GM20431 (cell line): ENCODE data around the gene TPRN.

ENCODE experiments used
- in situ Hi-C: fragments of 300-500 bp; cut with MseI, MboI; formaldehyde crosslinking; loops from one replicate; pipeline ENCODE4 v1.15.0; 2020; ENCODE audit warnings: low sequenced_read_pairs; ENCODE audit not compliant: unreplicated experiment

Gene TPRN

DNA sequence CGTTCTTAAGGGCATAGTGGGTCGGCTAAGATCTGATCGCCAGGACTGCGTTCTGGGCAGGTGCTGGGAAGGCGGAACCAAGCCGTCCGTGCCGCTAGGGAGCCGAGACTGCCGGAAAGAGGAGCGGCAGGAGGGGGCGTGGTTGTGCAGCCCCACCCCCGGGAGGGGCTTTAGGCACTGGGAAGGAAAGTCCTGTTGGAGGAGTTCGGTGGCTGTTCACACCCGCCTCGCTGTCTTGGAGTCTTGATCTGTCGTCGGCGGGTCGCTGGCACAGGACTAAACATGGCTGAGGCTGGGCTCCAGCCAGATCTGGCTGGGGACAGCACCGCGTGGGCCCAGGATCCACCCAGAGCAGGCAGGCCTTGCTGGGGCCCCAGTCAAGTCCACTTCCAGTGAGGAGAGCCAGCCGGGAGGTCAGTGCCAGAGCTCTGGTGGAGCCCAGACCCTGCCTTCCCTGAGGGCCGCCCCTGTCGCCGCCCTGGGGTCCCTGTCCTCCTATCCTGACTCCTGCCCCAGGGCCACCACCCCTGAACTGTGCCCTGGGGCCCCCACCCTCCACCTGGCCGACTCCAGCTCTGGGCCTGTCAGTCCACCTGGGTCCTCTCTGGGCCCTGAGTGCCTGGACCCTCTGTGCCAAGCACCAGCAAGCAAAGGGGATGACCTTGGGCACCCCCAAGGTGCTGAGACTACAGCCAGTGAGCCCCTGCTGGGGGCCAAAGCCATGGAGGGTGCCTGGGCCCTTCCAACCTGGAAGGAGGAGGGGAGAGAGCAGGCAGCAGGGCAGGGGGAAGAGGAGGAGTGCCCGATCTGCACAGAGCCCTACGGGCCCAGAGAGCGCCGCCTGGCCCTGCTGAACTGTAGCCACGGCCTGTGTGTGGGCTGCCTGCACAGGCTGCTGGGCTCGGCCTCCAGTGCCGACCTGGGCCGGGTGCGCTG is 17.0 kb upstream of the TPRN start:
- in situ Hi-C loops, result no loop called here

DNA sequence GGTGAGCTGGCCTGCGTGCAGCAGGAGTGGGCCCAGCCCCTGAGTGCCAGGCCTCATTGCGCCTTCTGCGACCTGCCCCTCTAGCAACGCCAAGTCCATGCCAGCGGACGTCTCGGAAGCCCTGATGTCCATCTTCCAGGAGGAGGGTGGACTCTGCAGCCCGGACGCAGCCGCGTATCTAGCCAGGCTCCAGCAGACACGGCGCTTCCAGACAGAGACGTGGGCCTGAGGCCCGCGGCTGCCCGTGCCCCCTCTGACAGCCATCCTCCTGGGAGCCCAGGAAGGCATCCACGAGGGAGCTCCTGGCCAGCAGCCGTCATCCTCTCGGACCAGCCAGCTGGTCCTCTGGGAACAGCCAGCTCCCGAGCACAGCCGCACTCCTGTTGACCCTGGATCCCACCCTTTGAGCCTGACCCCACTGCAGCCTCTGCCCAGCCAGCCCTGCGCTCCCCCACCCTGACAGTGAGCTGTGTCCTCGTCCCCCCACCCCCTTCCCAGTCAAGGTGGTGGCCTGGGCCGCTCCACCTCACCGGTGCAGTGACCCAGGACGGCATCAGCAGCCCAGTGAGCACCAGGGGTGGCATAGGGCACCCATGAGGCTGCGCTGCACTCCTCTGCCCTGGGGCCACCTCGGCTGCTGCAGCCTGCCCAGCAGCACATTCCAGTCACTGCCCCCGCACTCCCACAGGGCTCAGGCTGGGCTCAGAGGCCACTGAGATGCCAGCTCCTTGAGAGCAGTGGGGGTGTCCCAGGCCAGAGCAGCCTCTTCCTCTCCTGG is 15.8 kb upstream of the TPRN start:
- in situ Hi-C loops, result no loop called here

DNA sequence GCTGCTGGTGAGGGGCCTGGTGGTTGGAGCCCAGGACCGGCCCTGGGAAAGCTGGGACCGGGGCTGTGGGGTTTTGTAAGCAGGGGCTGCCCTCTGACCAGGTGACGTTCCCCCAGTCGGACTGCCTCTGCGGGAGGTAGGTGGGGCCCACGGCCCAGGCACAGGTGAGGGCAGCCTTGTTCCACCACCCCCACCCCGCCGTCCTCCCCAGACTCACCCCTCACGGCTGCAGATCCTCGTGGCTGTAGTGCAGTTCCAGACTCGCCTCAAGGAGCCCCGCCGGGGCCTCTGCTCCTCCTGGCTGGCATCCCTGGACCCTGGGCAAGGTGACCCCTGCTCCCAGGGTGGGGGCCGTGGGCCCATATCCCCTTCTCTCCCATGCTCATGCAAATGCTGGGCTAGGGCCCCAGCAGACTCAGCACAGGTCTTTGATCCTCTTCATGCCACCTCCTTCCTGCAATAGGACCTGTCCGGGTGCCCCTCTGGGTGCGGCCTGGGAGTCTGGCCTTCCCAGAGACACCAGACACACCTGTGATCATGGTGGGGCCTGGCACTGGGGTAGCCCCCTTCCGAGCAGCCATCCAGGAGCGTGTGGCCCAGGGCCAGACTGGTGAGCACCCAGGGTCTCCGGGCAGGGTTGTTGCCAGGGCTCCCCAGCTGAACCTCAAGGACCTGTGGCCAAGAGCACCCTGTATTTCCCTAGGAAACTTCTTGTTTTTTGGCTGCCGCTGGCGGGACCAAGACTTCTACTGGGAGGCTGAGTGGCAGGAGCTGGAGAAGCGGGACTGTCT is 14.8 kb upstream of the TPRN start:
- in situ Hi-C loops, result no loop called here

DNA sequence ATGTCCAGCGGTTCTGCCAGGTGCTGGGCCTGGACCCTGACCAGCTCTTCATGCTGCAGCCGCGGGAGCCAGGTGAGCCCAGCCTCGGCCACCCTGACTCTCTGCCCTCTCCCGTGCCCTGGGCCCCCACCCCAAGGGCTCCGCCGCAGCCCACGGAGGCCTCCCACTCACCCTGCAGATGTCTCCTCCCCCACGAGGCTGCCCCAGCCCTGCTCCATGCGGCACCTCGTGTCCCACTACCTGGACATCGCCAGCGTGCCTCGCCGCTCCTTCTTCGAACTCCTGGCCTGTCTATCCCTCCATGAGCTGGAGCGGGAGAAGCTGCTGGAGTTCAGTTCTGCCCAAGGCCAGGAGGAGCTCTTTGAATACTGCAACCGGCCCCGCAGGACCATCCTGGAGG is 14.1 kb upstream of the TPRN start:
- in situ Hi-C loops, result no loop called here

GRCh38 chr9:137213160-137214060 is 12.9 kb upstream of the TPRN start:
- in situ Hi-C loops, result no loop called here

- in situ Hi-C loops, result no loop called here
Observed at GRCh38 chr9:137212520-137212919, 12.0 kb upstream of the TPRN start.

DNA sequence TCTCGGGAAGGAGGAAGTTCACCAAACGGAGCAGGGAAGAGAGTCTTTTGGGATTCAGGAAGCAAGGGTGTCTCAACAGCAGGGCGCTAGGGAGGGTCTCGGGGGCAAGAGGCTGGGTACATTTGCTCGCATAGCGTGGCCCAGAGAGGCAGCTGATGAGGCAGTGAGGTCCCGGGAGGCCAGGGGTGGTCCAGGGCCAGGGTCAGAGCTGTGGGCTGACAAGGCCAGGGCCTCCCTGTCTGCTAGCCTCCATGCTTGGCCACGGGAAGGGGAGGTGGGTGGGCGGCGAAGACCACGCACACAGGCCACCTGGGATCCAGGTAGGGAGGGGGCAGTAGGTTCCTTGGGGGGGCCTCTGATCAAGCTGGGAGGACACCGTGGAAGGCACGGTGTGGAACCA is 11.0 kb upstream of the TPRN start:
- in situ Hi-C loops, result no loop called here

DNA sequence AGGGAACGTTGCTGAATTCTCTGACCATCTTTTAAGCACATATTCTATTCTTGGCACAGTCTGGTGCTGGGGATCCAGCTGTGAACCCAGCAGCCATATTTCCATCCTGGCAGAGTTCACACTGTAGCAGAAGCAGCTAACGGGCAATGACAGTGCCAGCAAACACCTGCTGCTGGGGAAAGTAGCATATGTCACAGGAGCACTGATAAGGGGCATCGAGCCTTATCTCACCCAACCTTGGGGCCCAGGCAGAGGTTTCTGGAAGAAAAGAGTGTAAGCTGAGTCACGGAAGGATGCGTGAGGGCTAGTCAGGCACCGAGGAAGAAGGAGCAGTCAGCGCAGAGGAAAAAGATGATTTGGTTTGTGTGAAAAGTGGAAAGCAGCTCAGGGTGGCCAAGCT is 6.1 kb upstream of the TPRN start:
- in situ Hi-C loops, result no loop called here

GRCh38 chr9:137205126-137206069 is 4.9 kb upstream of the TPRN start, which contains the start of the genes NDOR1 and TMEM203:
NDOR1 (plus strand) TSS chr9:137205700; CDS start chr9:137205778, 78 bp downstream.
TMEM203 (minus strand) TSS chr9:137205648; CDS start chr9:137205414, 234 bp downstream.
- in situ Hi-C loops, result no loop called here

DNA sequence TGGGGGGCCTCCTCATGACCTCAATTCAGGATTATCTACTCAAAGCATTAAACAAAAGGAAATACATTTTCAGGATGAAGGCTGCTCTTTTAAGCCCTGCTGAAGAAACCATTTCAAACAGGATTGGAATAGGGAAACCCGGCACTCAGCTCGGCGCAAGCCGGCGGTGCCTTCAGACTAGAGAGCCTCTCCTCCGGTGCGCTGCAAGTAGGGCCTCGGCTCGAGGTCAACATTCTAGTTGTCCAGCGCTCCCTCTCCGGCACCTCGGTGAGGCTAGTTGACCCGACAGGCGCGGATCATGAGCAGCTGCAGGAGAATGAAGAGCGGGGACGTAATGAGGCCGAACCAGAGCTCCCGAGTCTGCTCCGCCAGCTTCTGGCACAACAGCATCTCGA is 4.2 kb upstream of the TPRN start:
- in situ Hi-C loops, result no loop called here

DNA sequence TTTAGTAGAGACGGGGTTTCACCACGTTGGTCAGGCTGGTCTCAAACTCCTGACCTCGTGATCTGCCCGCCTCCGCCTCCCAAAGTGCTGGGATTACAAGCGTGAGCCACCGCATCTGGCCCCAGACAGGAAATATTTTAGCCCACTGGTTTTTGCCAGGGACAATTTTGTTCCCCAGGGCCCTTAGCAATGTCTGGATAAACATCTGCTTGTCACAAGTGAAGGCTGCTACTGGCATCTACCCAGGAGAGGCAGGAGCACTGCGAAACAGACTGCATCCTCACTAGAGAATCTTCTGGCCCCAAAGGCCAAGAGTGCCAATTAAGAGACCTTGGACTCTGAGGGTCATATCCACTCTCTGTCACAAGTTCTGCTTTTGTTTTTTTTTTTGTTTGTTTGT is 2.4 kb upstream of the TPRN start:
- in situ Hi-C loops, result no loop called here

DNA sequence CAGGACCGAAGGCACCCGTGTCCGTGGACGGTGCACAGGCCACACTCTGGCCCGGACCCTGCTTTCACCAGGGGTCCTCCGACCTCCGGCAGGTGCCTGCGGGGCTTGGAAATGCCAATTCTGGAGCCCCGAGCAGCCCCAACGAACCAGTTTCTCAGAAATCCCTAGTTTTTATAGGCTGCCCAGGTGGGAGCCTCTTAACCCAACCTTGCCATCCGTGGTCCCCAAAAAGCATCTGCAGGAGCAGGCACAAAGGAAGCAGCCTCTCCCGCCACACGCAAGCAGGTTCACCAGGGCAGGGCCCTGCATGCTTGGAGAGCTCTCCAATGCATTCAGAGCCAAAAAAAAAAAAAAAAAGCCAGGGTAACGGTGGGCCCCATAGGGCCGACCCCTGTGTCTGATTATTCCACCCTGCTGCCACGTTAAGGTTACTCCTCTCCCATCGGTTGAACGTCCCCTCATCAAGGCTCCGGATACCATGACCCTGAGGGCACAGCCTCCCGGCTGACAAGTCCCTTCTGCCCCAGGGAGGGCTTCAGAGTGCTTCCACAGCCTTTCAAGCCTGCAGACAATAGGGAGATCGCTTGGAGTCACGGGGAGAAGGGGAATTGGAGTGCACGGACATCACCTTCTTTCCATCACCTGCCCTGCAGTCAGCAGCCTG is 796 bp upstream of the TPRN start:
- in situ Hi-C loops, result no loop called here

- in situ Hi-C loops, result no loop called here
Observed at GRCh38 chr9:137199411-137200121, 975 bp downstream of the TPRN start.

- in situ Hi-C loops, result no loop called here
Observed at GRCh38 chr9:137198902-137199283, 1.6 kb downstream of the TPRN start.

DNA sequence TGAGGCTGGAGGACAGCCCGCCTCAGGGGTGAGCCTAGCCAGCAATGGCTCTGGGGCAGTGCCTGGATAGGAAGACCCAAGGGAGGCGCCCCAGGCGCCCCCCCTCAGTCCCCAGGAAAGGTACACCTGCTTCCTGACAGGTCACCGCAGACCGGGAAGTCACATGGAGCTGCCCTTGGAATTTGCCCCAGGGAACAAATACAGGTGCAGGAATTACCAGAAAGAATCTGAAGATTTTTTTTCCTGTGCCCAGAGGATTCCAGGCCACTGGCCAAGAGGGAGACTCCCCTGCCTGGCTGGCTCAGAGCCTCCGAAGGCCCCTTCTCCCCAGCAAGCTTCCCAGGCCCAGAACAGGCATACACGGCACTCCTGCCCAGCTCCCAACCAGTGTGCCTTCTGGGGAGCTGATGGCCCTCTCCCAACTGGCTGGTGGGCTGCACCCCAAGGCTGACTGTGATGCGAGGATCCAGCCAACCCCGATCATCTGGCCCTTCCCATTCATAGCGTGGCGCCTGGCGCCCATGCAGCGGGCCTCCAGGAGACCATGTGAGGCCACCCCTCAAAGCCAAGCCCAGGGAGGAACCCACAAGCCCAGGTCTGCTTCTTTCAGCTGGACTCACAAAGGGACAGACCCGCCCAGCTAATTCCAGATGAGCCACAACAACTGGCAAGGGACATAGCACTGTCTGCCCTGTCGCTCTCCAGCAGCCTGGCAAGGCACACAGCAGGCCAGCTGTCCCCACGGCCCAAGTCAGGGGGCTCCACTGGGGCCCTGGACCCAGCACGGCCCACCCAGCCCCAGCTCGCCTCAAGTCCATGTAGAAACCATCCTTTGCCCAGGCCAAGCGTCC is 2.3 kb downstream of the TPRN start:
- in situ Hi-C loops, result no loop called here

GRCh38 chr9:137195525-137196220 is 4.9 kb downstream of the TPRN start:
- in situ Hi-C loops, result no loop called here
